HG02852 (cell line): ENCODE measurements around the gene ENTPD6.

Experiments
- ATAC-seq: cut with Tn5 transposase; IDR thresholded peaks from one replicate; pipeline ENCODE4 v1.9.1; 2021; ENCODE audit warnings: mild to moderate bottlenecking, moderate library complexity; ENCODE audit not compliant: unreplicated experiment

ENTPD6 gene

DNA sequence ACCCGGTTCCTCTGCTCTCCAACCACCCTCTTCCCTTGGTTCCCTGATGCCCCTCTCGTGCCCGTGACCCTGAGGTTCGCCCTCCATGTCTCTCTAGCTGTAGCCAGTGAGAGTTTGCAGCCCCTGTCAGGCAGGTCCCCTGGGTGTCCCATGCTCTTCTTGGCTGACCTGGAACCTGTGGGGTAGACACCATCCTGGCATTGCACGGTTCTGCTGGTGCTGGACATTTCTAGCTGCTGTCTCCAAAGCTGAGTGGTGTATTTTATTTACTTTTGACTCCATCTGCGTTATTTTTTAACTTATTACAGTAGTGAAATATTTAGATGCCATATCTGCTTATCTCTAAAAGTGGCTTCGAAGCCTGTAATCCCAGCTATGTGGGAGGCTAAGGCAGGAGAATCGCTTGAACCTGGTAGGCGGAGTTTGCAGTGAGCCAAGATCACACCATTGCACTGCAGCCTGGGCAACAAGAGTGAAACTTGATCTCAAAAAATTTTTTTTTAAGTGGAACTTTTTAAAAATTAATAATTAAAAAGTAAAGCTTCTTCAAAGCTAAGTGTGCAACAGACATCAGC lies 12.5 kb downstream of the ENTPD6 start:
- no peak for ATAC-seq

GRCh38 chr20:25209400-25209799 lies 13.9 kb downstream of the ENTPD6 start:
- no peak for ATAC-seq

GRCh38 chr20:25209911-25210310 lies 14.4 kb downstream of the ENTPD6 start:
- ATAC-seq, result no peak

DNA sequence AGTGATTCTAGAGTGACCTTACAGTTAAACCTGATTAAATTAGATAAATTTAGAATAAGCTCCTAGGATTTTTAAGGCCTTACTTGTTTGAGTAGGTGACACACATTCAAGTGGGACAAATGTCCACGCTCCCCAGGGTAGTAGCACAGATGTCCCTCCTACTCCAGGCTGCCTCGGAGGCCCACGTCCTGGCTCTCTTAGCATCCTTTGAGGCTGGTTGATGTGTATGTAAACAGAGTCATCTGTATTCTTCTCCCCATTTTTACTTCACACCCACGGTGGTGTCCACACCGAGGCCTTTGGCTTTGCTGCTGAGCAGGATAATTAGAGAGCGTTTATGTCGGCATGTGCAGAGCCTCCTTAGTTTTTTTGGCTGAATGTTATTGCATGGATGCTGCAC lies 15.8 kb downstream of the ENTPD6 start:
- ATAC-seq, result no peak

DNA sequence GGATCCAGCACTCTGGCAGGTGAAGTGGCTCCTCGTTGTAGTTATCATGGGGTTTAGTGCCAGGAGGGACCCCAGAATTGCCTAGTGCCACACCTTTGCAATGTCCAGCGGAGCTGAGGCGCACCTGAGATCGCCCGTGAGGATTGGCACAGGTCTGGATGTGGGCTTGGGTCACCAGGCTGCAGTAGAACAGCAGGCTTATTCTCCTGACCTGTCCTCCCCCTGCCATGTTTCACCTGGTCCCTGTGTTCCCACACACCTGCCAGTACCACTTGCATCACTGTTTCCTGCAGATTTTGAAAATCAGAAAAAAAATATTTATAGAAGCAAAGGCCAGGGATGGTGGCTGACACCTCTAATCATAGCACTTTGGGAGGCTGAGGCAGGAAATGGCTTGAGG lies 16.7 kb downstream of the ENTPD6 start:
- no peak for ATAC-seq

- no peak for ATAC-seq
These were observed 18.3 kb downstream of the ENTPD6 start for GRCh38 chr20:25213566-25214425.

- ATAC-seq, result no peak
These were observed 18.9 kb downstream of the ENTPD6 start for GRCh38 chr20:25214426-25214790.

GRCh38 chr20:25214819-25215218 lies 19.3 kb downstream of the ENTPD6 start:
- ATAC-seq, result no peak

GRCh38 chr20:25215521-25215920 lies 20.0 kb downstream of the ENTPD6 start:
- ATAC-seq, result no peak

DNA sequence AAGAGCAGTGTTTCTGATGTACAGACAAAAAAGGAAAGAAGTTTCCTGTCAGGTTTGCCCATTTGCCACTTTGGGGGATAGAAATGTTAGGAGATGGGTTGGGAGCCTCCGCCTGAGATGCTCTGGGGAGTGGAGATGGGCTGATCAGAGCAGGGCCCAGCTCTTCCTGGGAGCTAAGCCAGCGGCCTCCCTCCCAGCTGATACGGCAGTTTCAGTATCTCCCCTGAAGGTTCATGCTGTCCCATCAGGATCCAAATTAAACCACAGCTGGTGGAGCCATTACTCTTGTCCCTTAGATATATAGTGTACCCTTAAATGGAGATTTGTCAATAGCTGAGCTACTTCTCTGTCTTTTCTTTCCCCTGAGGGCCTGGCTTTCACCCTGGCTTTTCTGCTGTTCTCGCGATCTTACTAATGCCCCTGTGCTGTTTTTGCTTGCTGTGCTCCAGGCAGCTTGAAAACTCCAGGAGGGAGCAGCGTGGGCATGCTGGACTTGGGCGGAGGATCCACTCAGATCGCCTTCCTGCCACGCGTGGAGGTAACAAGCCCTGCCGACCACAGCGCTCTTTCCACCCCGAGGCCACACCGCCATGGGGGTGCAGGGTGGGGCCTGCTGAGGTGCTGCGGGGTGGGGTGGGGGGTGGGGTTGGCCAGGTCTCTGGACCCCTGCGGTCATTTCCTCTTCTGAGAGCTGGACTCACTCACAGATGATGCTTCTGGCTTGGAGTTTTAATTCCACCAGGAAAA lies 20.9 kb downstream of the ENTPD6 start:
- no peak for ATAC-seq

GRCh38 chr20:25217161-25218108 lies 21.9 kb downstream of the ENTPD6 start:
- ATAC-seq, result no peak

GRCh38 chr20:25218109-25218486 lies 22.6 kb downstream of the ENTPD6 start:
- no peak for ATAC-seq

DNA sequence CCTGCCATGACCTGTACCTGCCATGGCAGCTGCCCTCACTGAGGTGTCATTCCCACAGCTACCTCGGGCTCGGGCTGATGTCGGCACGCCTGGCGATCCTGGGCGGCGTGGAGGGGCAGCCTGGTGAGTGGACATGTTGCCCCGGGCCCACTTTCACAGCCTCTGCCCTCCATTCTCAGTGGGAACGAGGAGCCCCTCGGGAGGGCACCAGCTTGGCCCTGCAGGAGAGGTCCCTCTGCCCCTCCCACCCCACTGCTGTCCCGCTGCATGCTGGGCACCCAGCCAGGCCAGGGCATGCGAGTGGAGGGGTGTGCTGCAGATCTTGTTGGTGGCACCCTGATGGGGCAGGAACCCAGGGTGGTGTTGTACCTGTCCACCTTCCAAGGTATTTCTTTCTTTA lies 23.0 kb downstream of the ENTPD6 start:
- ATAC-seq, result no peak

GRCh38 chr20:25219365-25219764 lies 23.9 kb downstream of the ENTPD6 start:
- ATAC-seq, result no peak

GRCh38 chr20:25220021-25220730 lies 24.7 kb downstream of the ENTPD6 start:
- no peak for ATAC-seq

GRCh38 chr20:25220810-25221591 lies 25.5 kb downstream of the ENTPD6 start:
- ATAC-seq, result no peak

GRCh38 chr20:25221592-25222460 lies 26.3 kb downstream of the ENTPD6 start:
- no peak for ATAC-seq

DNA sequence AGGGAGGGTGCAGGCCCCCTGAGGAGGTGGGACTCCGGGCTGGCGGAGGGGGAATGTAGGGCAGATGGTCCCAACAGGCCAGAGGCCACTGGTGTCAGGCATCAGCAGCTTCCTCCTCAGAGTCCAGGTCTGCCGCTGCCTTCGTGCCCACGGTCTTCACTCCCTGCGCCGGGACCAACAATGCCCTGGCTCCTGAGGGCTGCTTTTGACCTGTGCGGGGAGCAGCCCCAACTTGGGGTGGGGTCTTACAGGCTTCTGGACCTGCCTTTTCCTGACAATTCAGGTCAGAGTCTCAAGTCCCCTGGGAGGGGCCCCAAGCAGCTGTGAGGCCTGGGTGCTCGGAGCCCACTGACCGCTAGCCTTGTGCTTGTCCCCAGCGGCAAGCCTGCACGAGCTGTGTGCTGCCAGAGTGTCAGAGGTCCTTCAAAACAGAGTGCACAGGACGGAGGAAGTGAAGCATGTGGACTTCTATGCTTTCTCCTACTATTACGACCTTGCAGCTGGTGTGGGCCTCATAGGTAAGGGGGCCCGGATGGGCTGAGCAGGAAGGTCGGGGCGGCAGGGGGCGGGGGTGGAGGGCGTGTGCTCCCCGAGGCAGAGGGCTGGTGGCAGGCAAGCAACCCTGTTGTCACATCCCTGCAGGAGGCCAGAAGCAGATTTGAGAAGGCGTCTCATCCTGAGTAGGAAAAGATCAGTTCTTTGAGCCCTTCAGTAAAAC lies 27.1 kb downstream of the ENTPD6 start:
- no peak for ATAC-seq
